ENCODE measurements around the gene PANX2. TPM values are rescaled to one million over a fixed set of nuclear protein-coding genes. Genes with fewer than 3 reads are reported as not detected.

Gene PANX2
- total RNA-seq, 1 experiment from 2014 or later = 0.77 TPM

DNA sequence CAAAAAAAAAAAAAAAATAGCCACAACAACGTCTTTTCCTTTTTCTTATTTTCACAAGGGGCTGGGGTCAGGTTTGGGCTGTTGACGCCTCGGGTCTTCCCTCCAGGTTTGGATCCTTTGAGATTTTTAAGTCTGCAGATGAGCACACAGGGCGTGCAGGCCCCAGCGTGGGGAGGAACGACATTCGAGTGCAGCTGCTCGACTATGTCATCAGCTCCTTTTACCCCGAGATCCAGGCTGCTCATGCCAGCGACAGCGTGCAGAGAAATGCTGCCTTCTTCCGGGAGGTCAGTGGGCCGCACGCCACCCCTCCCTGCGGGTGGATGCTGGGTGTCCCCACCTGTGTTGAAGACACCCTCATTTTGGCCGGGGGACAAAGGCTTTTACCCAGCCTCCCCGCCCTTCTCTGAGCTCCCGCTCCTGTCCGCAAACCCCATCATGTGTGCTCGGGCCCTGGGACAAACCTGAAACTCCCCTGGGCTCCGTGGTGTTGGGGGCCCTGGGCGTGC lies 38.0 kb downstream of the PANX2 start:
- CTCF ChIA-PET = interaction anchor here (0.5 to 3.1 kb wide), 6 partner anchors 18 to 404 kb away, joined by 3 to 14 read pairs (median 6); no protein-coding TSS in a partner anchor
- H3K4me1 Mint-ChIP-seq (ENCODE audit: insufficient read depth, unreplicated experiment) = peaks cover 6% of the 10 kb centered on the region

GRCh38 chr22:50208939-50209892 lies 38.7 kb downstream of the PANX2 start:
- DNase-seq (ENCODE audit: unreplicated experiment) = no peak
- POLR2A ChIA-PET = interaction anchor here (0.9 to 2.1 kb wide), 2 partner anchors 15 to 60 kb away, joined by 4 to 7 read pairs; no protein-coding TSS in a partner anchor
- no peaks in the 10 kb centered on the region for H3K9me3 Mint-ChIP-seq (ENCODE audit: unreplicated experiment)
- no peak overlapping the region for H3K4me3 Mint-ChIP-seq (ENCODE audit: unreplicated experiment)
- TF ChIP-seq, protein P1, sequence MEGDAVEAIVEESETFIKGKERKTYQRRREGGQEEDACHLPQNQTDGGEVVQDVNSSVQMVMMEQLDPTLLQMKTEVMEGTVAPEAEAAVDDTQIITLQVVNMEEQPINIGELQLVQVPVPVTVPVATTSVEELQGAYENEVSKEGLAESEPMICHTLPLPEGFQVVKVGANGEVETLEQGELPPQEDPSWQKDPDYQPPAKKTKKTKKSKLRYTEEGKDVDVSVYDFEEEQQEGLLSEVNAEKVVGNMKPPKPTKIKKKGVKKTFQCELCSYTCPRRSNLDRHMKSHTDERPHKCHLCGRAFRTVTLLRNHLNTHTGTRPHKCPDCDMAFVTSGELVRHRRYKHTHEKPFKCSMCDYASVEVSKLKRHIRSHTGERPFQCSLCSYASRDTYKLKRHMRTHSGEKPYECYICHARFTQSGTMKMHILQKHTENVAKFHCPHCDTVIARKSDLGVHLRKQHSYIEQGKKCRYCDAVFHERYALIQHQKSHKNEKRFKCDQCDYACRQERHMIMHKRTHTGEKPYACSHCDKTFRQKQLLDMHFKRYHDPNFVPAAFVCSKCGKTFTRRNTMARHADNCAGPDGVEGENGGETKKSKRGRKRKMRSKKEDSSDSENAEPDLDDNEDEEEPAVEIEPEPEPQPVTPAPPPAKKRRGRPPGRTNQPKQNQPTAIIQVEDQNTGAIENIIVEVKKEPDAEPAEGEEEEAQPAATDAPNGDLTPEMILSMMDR (IDR thresholded peaks at IDR 0.05; ENCODE audit: unreplicated experiment) = no peak
- CTCF ChIA-PET = interaction anchor here (0.5 to 3.1 kb wide), 5 partner anchors 19 to 404 kb away, joined by 3 to 14 read pairs (median 9); no protein-coding TSS in a partner anchor
- H3K4me1 Mint-ChIP-seq (ENCODE audit: insufficient read depth, unreplicated experiment) = peaks cover 6% of the 10 kb centered on the region
- H3K36me3 Mint-ChIP-seq (ENCODE audit: insufficient read depth, unreplicated experiment) = peaks cover 79% of the 10 kb centered on the region
- no peak overlapping the region for H3K27ac Mint-ChIP-seq (ENCODE audit: low read depth, unreplicated experiment)
- intact Hi-C loops (cut with micrococcal nuclease) = loop anchor here (1.0 kb wide), 1 partner anchor 60 kb away; no protein-coding TSS in a partner anchor
- no TSS peak for BruUV-seq (replicated peaks)
- no peaks in the 10 kb centered on the region for H3K27me3 Mint-ChIP-seq (ENCODE audit: insufficient read depth, unreplicated experiment)

More for the DNA sequence above, 38.0 kb downstream of the PANX2 start:
- TF ChIP-seq, protein P1 (IDR thresholded peaks at IDR 0.05; ENCODE audit: unreplicated experiment) = no peak
- Mint-ChIP-seq H3K36me3 (ENCODE audit: insufficient read depth, unreplicated experiment) (peaks cover 75% of the 10 kb centered on the region), H3K27ac (ENCODE audit: low read depth, unreplicated experiment) (no peak overlapping the region), H3K9me3 (ENCODE audit: unreplicated experiment) (no peaks in the 10 kb centered on the region), H3K27me3 (ENCODE audit: insufficient read depth, unreplicated experiment) (no peaks in the 10 kb centered on the region), H3K4me3 (ENCODE audit: unreplicated experiment) (no peak overlapping the region)
- intact Hi-C loops (cut with micrococcal nuclease) = no loop called here
- POLR2A ChIA-PET = interaction anchor here (0.9 to 2.1 kb wide), 2 partner anchors 14 to 60 kb away, joined by 4 to 7 read pairs; no protein-coding TSS in a partner anchor
- no TSS peak for BruUV-seq (replicated peaks)
- DNase-seq (ENCODE audit: unreplicated experiment) = no peak

DNA sequence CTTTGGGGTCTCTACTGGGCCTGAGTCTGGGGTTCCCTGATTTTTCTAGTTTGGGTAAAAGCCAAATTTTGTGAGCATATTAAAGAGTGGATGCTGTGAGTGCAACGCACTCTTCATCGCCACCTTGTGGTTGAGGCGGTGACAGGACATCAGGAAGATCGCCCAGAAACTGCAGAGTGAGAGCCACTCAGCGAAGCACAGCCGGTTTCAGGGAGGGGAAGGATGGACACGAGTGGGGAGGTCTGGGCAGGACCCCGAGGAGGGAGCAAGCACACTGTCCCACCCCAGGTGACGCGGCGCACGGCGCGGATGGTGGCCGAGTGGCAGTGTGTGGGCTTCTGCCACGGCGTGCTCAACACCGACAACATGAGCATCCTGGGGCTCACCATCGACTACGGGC lies 39.4 kb downstream of the PANX2 start:
- BruUV-seq (replicated peaks) = no TSS peak
- Mint-ChIP-seq H3K27ac (ENCODE audit: low read depth, unreplicated experiment) (no peak overlapping the region), H3K9me3 (ENCODE audit: unreplicated experiment) (no peaks in the 10 kb centered on the region), H3K4me3 (ENCODE audit: unreplicated experiment) (no peak overlapping the region), H3K27me3 (ENCODE audit: insufficient read depth, unreplicated experiment) (no peaks in the 10 kb centered on the region), H3K4me1 (ENCODE audit: insufficient read depth, unreplicated experiment) (peaks cover 6% of the 10 kb centered on the region), H3K36me3 (ENCODE audit: insufficient read depth, unreplicated experiment) (peaks cover 81% of the 10 kb centered on the region)
- DNase-seq (ENCODE audit: unreplicated experiment) = peak; percentile 74
- TF ChIP-seq, protein P1 (IDR thresholded peaks at IDR 0.05; ENCODE audit: unreplicated experiment) = peak; percentile 77
- intact Hi-C loops (cut with micrococcal nuclease) = loop anchor here (1.0 kb wide), 1 partner anchor 61 kb away; no protein-coding TSS in a partner anchor
- CTCF ChIA-PET = no interaction called here
- POLR2A ChIA-PET = no interaction called here

All from MCF 10A (cell line).